ENCODE measurements around the gene STOML2.

Gene STOML2

DNA sequence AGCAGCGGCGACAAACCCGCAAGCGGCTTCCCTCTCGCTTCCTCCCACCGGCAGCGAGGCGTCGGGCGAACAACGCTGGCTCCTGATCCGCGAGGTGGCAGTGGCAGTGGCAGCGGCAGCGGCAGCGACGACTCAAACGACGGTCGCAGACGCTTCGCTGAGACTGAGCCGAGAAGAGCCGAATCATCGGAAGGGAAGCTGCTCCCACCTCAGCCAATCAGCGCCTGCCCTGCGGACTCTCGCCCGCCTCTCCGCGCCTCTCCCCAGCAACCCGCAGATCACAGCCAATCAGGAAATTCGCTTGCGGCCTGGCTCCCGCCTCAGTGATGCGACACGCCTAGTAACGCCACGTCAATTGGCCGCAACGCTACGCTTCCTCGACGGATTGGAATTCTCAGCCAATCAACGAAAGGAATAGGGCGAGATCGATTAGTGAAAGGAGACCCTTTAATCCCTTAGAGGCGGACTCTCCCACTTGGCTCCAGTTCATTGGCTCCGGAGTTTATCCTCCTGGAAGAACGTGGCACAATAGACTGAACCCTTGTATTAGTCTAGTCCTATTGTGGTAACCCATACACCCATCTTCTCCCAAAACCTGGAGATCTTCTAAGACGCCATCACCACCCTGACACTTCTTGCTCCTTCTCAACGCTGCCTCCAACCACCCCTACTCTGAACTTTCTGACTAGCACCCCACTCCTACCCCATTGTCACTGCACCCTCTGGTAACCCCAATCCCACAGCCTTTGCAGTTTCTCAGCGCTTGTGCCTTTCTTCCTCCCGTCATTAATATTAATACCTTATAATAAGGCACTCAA lies 30.3 kb downstream of the STOML2 start, which contains the start of gene VCP:
Gene VCP (minus strand): TSS at position 165 of the 818 bp plus-strand sequence. CDS start 272 bp downstream, outside the sequence.
- H3K4me1 Mint-ChIP-seq (ENCODE audit: low read depth) = peaks cover 48% of the 10 kb centered on the region
- H3K9me3 Mint-ChIP-seq = no peaks in the 10 kb centered on the region
- peak within 1 kb of the TSS; percentile 88 for H3K4me3 Mint-ChIP-seq
- H3K27ac Mint-ChIP-seq = peak within 1 kb of the TSS; percentile 92
- H3K27me3 Mint-ChIP-seq (ENCODE audit: low read depth) = no peaks in the 10 kb centered on the region
- DNase-seq (ENCODE audit: low spot score) = peak; percentile 98
- H3K36me3 Mint-ChIP-seq (ENCODE audit: low read depth) = peaks cover 67% of the 10 kb centered on the region

DNA sequence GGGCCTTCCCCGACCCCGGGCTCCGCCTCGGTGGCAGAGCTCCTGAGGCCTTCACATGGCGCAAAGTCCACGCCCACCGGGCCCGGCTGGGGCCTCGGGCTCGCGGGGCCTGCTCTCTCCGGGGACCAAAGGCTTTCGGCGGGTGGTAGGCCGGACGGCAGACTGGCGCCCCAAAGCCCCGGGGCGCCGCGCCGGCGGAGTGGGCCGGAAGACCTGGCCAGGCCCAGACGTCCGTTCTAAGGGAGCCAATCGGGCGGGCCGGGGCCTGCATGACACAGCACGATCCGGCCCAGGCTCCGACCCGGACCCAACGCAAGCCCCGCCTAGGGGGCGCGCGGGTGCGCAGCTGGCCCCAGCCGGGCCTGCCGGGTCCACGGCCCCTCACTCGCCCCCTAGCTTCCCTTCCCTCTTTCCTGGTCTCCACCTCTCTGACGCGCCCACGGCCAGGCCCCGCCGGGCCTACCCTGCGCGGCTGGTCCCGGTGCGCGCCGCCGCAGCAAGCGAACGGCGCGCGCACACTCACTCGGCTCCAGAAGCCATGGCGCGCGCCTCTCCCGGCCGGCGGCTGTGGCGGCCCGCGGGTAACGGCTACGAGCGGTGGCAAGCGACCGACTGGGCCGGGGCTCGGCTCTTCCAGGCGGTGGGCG lies 31.0 kb downstream of the STOML2 start:
- Mint-ChIP-seq H3K27ac (peak overlapping the region; percentile 92), H3K4me3 (peak overlapping the region; percentile 88), H3K27me3 (ENCODE audit: low read depth) (no peaks in the 10 kb centered on the region), H3K9me3 (no peaks in the 10 kb centered on the region), H3K36me3 (ENCODE audit: low read depth) (peaks cover 68% of the 10 kb centered on the region), H3K4me1 (ENCODE audit: low read depth) (peaks cover 45% of the 10 kb centered on the region)
- peak; percentile 84 for DNase-seq (ENCODE audit: low spot score)

DNA sequence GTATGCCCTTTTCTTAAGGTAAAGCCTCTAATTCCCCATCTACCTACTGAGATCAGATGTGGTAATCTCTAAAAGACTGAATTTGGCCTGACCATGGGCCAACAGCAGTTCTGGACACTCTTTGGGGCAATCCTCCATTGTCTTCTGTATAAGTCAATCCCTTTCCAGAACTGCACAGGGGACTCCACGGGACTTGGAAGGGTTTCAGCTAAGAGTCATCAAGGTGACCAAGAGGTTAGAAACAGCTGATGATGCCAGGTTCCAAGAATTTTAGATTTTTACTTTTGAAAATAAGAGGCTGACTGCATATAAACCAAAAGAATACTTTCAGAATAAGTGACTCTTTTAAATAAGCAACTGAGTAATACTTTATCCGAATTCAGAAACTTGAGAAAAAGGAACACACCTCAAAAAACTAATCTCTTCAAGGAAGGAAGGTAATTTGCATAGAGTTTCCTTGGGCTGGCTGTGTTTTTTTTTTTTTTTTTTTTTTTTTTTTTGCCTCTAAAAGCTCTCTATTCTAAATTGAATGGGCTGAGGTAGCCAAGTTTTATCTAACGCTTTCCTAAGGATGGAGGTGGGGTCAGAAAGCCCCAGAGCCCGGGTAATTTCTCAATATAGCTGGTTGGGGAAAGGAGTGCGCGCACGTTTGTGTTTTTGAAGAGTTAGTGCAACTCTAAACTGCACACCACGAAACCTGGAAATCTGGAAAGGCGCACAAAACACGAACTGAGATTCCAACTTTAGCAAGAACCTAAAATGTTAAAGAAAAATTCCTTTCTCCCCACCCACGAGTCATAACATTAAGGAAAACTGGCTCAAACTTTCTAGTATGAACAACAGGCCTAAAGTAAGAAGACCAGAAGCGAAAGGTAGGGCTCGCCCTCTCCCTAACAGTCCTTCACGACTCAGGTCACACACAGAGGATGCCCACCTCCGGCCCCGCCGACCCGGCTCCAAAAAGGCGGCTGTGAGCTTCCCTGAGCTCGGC lies 31.8 kb downstream of the STOML2 start:
- H3K27me3 Mint-ChIP-seq (ENCODE audit: low read depth) = no peaks in the 10 kb centered on the region
- H3K4me3 Mint-ChIP-seq = peak overlapping the region; percentile 88
- no peak for DNase-seq (ENCODE audit: low spot score)
- H3K9me3 Mint-ChIP-seq = no peaks in the 10 kb centered on the region
- H3K4me1 Mint-ChIP-seq (ENCODE audit: low read depth) = peaks cover 40% of the 10 kb centered on the region
- H3K36me3 Mint-ChIP-seq (ENCODE audit: low read depth) = peaks cover 70% of the 10 kb centered on the region
- H3K27ac Mint-ChIP-seq = peak overlapping the region; percentile 82

DNA sequence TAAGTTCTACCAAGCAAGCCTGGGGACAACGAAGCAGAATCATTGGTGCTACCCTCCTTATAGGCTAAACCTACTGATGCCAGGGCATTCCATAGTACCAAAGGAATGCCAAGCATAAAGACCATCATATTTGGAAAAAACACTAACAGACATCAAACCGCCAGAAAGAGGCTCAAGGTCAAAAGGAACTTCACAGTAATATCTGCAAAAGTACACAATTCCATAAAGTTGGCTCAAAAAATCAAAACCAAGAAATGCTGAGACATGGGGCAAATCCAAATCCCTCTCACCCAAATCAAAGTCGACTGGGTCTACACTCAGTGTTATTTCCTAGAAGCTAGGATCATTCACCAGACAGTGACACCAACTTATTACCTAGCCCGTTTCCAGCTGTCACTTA lies 33.9 kb downstream of the STOML2 start:
- no peak for DNase-seq (ENCODE audit: low spot score)
- Mint-ChIP-seq H3K4me3 (peak overlapping the region; percentile 34), H3K36me3 (ENCODE audit: low read depth) (peaks cover 69% of the 10 kb centered on the region), H3K27ac (no peak overlapping the region), H3K4me1 (ENCODE audit: low read depth) (peaks cover 37% of the 10 kb centered on the region), H3K27me3 (ENCODE audit: low read depth) (no peaks in the 10 kb centered on the region), H3K9me3 (no peaks in the 10 kb centered on the region)

- Mint-ChIP-seq H3K27me3 (ENCODE audit: low read depth) (no peaks in the 10 kb centered on the region), H3K27ac (no peak overlapping the region), H3K4me1 (ENCODE audit: low read depth) (peaks cover 30% of the 10 kb centered on the region), H3K4me3 (no peak overlapping the region), H3K36me3 (ENCODE audit: low read depth) (peaks cover 77% of the 10 kb centered on the region), H3K9me3 (no peaks in the 10 kb centered on the region)
- DNase-seq (ENCODE audit: low spot score) = no peak
These were observed 35.9 kb downstream of the STOML2 start for GRCh38 chr9:35067056-35067455.

DNA sequence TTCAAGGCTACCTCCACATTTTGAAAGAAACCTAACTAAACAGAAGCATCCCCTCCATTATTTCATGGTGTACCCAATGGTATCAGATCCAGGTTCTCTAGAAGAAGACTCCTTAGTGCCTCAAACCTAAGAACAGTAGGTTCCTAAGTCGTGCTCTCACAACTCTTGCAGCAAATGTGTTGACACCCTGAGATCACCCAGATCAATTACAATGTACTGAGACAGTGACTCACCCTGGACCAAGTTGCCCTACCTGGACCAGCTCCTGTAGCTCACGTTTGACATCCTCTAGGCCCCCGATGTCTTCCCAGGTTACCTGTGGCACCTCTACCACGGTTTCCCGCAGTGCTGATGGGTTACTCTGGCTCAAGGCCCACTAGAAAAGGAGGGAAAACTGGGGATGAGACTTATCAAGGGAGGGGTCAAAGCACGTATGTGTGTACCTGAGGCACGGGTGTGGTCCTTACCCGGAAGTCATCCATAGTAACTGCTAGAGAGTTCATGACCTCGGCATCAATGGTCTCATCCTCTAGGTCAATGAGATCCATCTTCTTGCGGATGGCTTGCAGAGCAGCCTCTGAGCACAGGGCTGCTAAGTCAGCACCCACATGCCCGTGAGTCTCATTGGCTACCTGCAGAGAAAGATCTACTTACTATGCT lies 42.3 kb downstream of the STOML2 start:
- Mint-ChIP-seq H3K36me3 (ENCODE audit: low read depth) (peaks cover 82% of the 10 kb centered on the region), H3K4me1 (ENCODE audit: low read depth) (no peaks in the 10 kb centered on the region), H3K27ac (no peak overlapping the region), H3K4me3 (no peak overlapping the region), H3K9me3 (no peaks in the 10 kb centered on the region), H3K27me3 (ENCODE audit: low read depth) (no peaks in the 10 kb centered on the region)
- no peak for DNase-seq (ENCODE audit: low spot score)

DNA sequence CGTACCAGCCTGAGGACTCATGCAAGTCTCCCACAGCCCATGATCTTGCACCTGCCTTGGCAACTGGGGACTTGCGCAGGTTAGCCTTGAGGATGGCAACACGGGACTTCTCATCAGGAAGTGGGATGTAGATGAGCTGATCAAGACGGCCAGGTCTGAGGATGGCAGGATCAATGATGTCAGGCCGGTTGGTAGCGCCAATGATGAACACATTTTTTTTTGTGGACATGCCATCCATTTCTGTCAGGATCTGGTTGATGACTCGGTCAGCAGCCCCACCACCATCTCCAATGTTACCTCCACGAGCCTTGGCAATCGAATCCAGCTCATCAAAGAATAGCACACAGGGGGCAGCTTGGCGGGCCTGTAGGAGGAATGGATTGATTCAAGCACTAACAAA lies 43.5 kb downstream of the STOML2 start:
- Mint-ChIP-seq H3K4me3 (no peak overlapping the region), H3K27ac (no peak overlapping the region), H3K4me1 (ENCODE audit: low read depth) (no peaks in the 10 kb centered on the region), H3K9me3 (no peaks in the 10 kb centered on the region), H3K27me3 (ENCODE audit: low read depth) (no peaks in the 10 kb centered on the region), H3K36me3 (ENCODE audit: low read depth) (peaks cover 84% of the 10 kb centered on the region)
- DNase-seq (ENCODE audit: low spot score) = no peak

GRCh38 chr9:35057271-35057620 lies 45.7 kb downstream of the STOML2 start:
- no peak overlapping the region for H3K27ac Mint-ChIP-seq
- H3K4me1 Mint-ChIP-seq (ENCODE audit: low read depth) = no peaks in the 10 kb centered on the region
- DNase-seq (ENCODE audit: low spot score) = no peak
- no peak overlapping the region for H3K4me3 Mint-ChIP-seq
- H3K27me3 Mint-ChIP-seq (ENCODE audit: low read depth) = no peaks in the 10 kb centered on the region
- H3K9me3 Mint-ChIP-seq = no peaks in the 10 kb centered on the region
- peaks cover 77% of the 10 kb centered on the region for H3K36me3 Mint-ChIP-seq (ENCODE audit: low read depth)

DNA sequence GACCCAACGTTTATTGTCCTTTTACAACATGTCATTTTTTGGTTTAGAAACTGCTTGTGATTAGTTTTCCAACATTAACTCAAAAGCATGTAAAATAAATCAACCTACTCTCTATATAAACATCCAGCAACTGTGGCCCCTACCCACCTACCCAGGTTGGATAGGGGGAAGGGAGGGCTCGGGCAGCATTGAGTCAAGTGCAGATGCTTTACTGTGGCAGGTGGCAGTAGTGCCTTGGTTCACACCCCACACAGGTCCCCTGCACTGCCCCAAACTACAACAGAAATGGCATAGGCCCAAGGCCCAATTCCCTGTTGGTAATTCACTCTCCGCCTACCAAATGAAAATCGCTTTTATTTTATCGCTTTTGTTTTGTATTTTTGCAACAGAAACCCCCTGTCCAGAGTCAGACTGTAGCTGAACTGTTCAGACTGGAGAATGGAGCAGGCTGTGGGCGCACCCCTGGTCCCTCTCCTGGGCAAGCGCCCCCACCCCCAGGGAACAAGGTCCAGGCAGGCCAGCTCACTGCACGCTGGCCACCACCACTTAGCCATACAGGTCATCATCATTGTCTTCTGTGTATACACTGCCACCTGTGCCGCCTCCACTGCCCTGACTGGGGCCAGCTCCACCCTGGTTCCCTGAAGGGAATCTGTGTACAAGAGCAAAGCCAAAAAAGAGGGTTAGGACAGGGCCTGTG lies 46.2 kb downstream of the STOML2 start:
- Mint-ChIP-seq H3K27ac (no peak overlapping the region), H3K4me3 (no peak overlapping the region), H3K36me3 (ENCODE audit: low read depth) (peaks cover 72% of the 10 kb centered on the region), H3K27me3 (ENCODE audit: low read depth) (no peaks in the 10 kb centered on the region), H3K9me3 (no peaks in the 10 kb centered on the region), H3K4me1 (ENCODE audit: low read depth) (no peaks in the 10 kb centered on the region)
- DNase-seq (ENCODE audit: low spot score) = no peak

- Mint-ChIP-seq H3K4me1 (ENCODE audit: low read depth) (no peaks in the 10 kb centered on the region), H3K36me3 (ENCODE audit: low read depth) (peaks cover 60% of the 10 kb centered on the region), H3K27me3 (ENCODE audit: low read depth) (no peaks in the 10 kb centered on the region), H3K9me3 (no peaks in the 10 kb centered on the region), H3K27ac (no peak overlapping the region), H3K4me3 (no peak overlapping the region)
- no peak for DNase-seq (ENCODE audit: low spot score)
These were observed 47.9 kb downstream of the STOML2 start for GRCh38 chr9:35054871-35055644.

DNA sequence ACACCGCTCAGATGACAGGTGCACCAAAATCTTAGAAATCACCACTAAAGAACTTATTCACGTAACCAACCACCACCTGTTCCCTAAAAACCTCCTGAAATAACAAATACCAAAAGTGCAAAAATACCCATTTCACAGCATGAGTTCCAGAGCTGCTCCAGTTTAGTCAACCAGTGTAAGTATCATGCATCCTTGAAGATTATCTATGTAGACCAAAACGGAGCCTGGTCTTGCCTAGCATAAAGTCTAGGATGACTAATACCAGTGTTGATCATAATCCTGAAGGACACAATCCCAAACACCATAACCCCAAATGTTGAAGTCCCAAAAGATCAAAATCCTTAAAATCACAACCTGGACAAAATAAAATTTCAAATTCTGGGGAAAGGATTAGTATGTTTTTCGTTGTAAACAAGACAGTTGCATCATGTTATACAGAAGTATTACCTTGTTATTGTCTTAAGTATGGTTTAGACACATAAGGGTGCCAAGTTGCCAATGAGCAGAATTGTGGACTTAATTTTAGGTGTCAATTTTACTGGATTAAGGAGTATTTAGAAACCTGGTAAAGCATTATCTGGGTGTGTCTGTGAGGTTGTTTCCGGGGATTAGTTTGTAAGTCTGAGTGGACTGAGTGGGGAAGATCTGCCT lies 48.6 kb downstream of the STOML2 start:
- H3K4me3 Mint-ChIP-seq = no peak overlapping the region
- H3K36me3 Mint-ChIP-seq (ENCODE audit: low read depth) = peaks cover 53% of the 10 kb centered on the region
- H3K27ac Mint-ChIP-seq = no peak overlapping the region
- H3K4me1 Mint-ChIP-seq (ENCODE audit: low read depth) = no peaks in the 10 kb centered on the region
- no peak for DNase-seq (ENCODE audit: low spot score)
- H3K27me3 Mint-ChIP-seq (ENCODE audit: low read depth) = no peaks in the 10 kb centered on the region
- H3K9me3 Mint-ChIP-seq = no peaks in the 10 kb centered on the region

All from T-helper 2 cell treated with Interferon-gamma antibody and Interleukin-4, amounts not matched to agents 5 μg/mL and 100 μg/mL, for 36 hours (primary cell).